HepG2 (cell line): Measurements from ENCODE around the gene HPD. TPM values are rescaled to one million over a fixed set of nuclear protein-coding genes. Genes with fewer than 3 reads are reported as not detected.

Experiments
- CENPT ChIP-seq: sonication (generic); formaldehyde crosslinking; IDR thresholded peaks from 2 replicates; pipeline ENCODE4 v1.8.0; 2022; ENCODE audit warnings: low read depth, mild to moderate bottlenecking, moderate library complexity, missing genetic modification reagents
- FOXA3 ChIP-seq: IDR thresholded peaks from 2 replicates; pipeline ENCODE4 v1.6.1; 2016; ENCODE audit warnings: missing genetic modification reagents, missing compliant biosample characterization
- JARID2 ChIP-seq: sonication (generic); formaldehyde crosslinking; IDR thresholded peaks from 2 replicates; pipeline ENCODE4 v1.8.1; 2023; ENCODE audit warnings: missing genetic modification reagents, inconsistent platforms; ENCODE audit not compliant: insufficient replicate concordance
- KLF16 ChIP-seq, 2 experiments: sonication (generic) in 1 of 2; formaldehyde crosslinking in 1 of 2; IDR thresholded peaks; 2 replicates each; pipeline versions ENCODE4 v1.6.1 to v1.8.0; 2016 to 2023; ENCODE audit warnings: missing genetic modification reagents in 2 of 2, missing compliant biosample characterization in 1 of 2
- PHB2 ChIP-seq: fragments of 450-650 bp; IDR thresholded peaks from 2 replicates; pipeline ENCODE4 v1.6.1; 2018; ENCODE audit not compliant: partially characterized antibody
- PHF8 ChIP-seq: sonication (generic); formaldehyde crosslinking; IDR thresholded peaks from 2 replicates; pipeline ENCODE4 v1.5.0; 2020; ENCODE audit warnings: missing genetic modification reagents
- PPARG ChIP-seq: conservative IDR thresholded peaks from 2 replicates; pipeline ENCODE4 v1.6.1; 2016; ENCODE audit warnings: missing biosample characterization, missing genetic modification reagents
- RXRA ChIP-seq: sonication (generic); formaldehyde crosslinking; IDR thresholded peaks from 2 replicates; pipeline ENCODE4 v1.5.1; 2020; ENCODE audit warnings: missing genetic modification reagents
- SKI ChIP-seq: fragments of 450-650 bp; IDR thresholded peaks from one replicate; pipeline ENCODE4 v1.6.1; 2018; ENCODE audit warnings: mild to moderate bottlenecking; ENCODE audit not compliant: partially characterized antibody
- SNAPC2 ChIP-seq: sonication (generic); formaldehyde crosslinking; IDR thresholded peaks from 2 replicates; pipeline ENCODE4 v1.8.1; 2022; ENCODE audit warnings: mild to moderate bottlenecking, missing genetic modification reagents
- SOX13 ChIP-seq, 3 experiments: fragments of 450-650 bp in 1 of 3; sonication (generic) in 1 of 3; formaldehyde crosslinking in 1 of 3; IDR thresholded peaks in 2 of 3; conservative IDR thresholded peaks in 1 of 3; 2 replicates each; pipeline versions ENCODE4 v1.5.0 to v1.6.1; 2016 to 2020; ENCODE audit warnings: antibody characterized with exemption in 1 of 3, mild to moderate bottlenecking in 1 of 3, missing compliant biosample characterization in 1 of 3, missing genetic modification reagents in 1 of 3, moderate library complexity in 1 of 3
- ZNF160 ChIP-seq: sonication (generic); formaldehyde crosslinking; IDR thresholded peaks from 2 replicates; pipeline ENCODE4 v1.8.0; 2022; ENCODE audit warnings: mild to moderate bottlenecking, inconsistent platforms, missing genetic modification reagents
- ZNF232 ChIP-seq: sonication (generic); formaldehyde crosslinking; IDR thresholded peaks from 2 replicates; pipeline ENCODE4 v1.4.0; 2020; ENCODE audit warnings: missing genetic modification reagents, borderline replicate concordance
- ZNF234 ChIP-seq: sonication (generic); formaldehyde crosslinking; conservative IDR thresholded peaks from 2 replicates; pipeline ENCODE4 v1.5.1; 2020; ENCODE audit warnings: mild to moderate bottlenecking, missing genetic modification reagents
- ZNF274 ChIP-seq: sonication (generic); formaldehyde crosslinking; IDR thresholded peaks from 2 replicates; pipeline ENCODE4 v1.5.1; 2020; ENCODE audit warnings: mild to moderate bottlenecking, missing genetic modification reagents
- ZNF564 ChIP-seq: sonication (generic); formaldehyde crosslinking; IDR thresholded peaks from 2 replicates; pipeline ENCODE4 v1.8.1; 2023; ENCODE audit warnings: mild to moderate bottlenecking, missing genetic modification reagents
- ZNF607 ChIP-seq: sonication (generic); formaldehyde crosslinking; IDR thresholded peaks from 2 replicates; pipeline ENCODE4 v1.5.1; 2020; ENCODE audit warnings: missing genetic modification reagents, mild to moderate bottlenecking, borderline replicate concordance
- ZNF850 ChIP-seq: sonication (generic); formaldehyde crosslinking; conservative IDR thresholded peaks from 2 replicates; pipeline ENCODE4 v1.9.0; 2021; ENCODE audit warnings: mild to moderate bottlenecking, missing genetic modification reagents
- polyA plus RNA-seq, 8 experiments: library from polyadenylated mRNA; depleted of rRNA in 3 of 8; stranded (reverse) in 7 of 8; unstranded in 1 of 8; fragments of >200 nt; fragmentation: Illumina TruSeq in 4 of 8; extraction: Trizol in 4 of 8; gene quantifications; 2 replicates each; pipeline versions ENCODE4 v1.2.1 to v1.2.3, GENCODE V29; 2011 to 2016; ENCODE audit warnings: low read depth in 4 of 8, missing spikeins in 1 of 8, mixed read lengths in 1 of 8; ENCODE audit not compliant: insufficient read depth in 1 of 8
- total RNA-seq, 5 experiments: library from RNA; depleted of rRNA; stranded (reverse); fragments of >200 nt; fragmentation: Illumina TruSeq; extraction: Trizol; gene quantifications; 2 replicates each; pipeline ENCODE4 v1.2.3, GENCODE V29; 2016; ENCODE audit warnings: low read depth in 1 of 5
- TF ChIP-seq, protein P1 (sequence below): IDR thresholded peaks from 2 replicates; pipeline ENCODE4 v1.6.1; 2012; ENCODE audit warnings: inconsistent platforms
- TF ChIP-seq, protein P2 (sequence below): sonication (generic); formaldehyde crosslinking; IDR thresholded peaks from 2 replicates; pipeline ENCODE4 v1.4.0; 2020; ENCODE audit warnings: missing genetic modification reagents
- TF ChIP-seq, protein P3 (sequence below): IDR thresholded peaks from 2 replicates; pipeline ENCODE4 v1.6.1; 2016; ENCODE audit warnings: missing biosample characterization, missing genetic modification reagents, low read depth
- TF ChIP-seq, protein P4 (sequence below): sonication (generic); formaldehyde crosslinking; IDR thresholded peaks from 2 replicates; pipeline ENCODE4 v1.4.0; 2020; ENCODE audit warnings: mild to moderate bottlenecking, missing genetic modification reagents
- TF ChIP-seq, protein P5 (sequence below), 2 experiments: sonication (generic) in 1 of 2; formaldehyde crosslinking in 1 of 2; IDR thresholded peaks; 2 replicates each; pipeline versions ENCODE4 v1.4.0 to v1.6.1; 2018 to 2020; ENCODE audit warnings: missing genetic modification reagents in 2 of 2, borderline replicate concordance in 1 of 2, low read depth in 1 of 2, mild to moderate bottlenecking in 1 of 2, missing biosample characterization in 1 of 2

Gene HPD
- total and polyA plus RNA-seq, 2 of the 13 experiments (the other 11 are each of a cell fraction or from before 2014, with no cell fraction given) = 120 to 195 TPM

DNA sequence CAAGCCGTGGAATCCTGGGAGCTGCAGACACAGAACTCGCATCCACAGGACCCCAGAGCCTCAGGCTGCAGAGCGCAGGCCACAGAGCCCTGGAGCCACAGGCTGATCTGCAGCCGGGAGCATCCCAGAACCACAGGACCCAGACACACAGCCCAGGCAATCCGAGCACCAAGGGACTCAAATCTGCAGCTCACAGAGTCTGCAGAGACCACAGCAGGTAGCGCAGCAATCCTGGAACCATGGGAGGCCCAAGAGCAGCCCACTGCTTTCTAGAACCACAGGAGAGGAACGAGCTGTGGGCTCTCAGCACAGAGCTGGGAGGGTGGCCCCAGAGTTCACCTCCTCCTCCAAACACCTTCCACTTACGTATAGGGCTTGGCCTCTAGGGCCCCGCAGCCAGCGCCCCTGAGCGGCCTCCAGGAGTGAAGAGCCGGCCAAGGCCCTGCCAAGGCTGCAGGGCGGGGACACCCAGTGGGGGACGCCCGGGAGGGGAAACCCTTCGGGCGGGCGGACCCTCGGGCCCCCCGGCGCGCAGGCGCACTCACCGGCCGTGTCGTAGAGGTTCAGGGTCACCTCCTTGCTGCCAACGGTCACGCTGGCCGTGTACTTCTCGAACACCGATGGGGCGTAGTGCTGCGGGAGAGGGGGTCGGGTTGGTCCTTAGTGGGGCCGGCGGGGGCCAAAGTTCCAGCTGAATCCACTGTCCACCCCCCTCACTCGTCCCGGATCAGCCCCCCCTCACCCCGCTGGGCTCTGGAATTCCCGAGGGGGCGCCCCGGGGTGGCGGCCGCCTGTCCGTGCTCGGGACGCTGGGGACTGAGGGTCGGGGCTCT is 65.8 kb downstream of the HPD start (continued):
- TF ChIP-seq ZNF607 (peak; percentile 14; the same call in 1 of the 2 replicates), FOXA3 (CRISPR knock-in tag) (0 out of 2 replicates have a peak, but pooled peaks have one; percentile 7), PPARG (CRISPR knock-in tag) (0 out of 2 replicates have a peak, but pooled peaks have one; percentile 19), RXRA (CRISPR knock-in tag) (peak; percentile 39; the same call in 1 of the 2 replicates), ZNF274 (no peak), JARID2 (no peak), ZNF232 (CRISPR knock-in tag) (0 out of 2 replicates have a peak, but pooled peaks have one; percentile 7), ZNF160 (CRISPR knock-in tag) (no peak), SKI (no peak), PHF8 (CRISPR knock-in tag) (0 out of 2 replicates have a peak, but pooled peaks have one; percentile 48), CENPT (CRISPR knock-in tag) (no peak), PHB2 (no peak), SOX13 (IDR thresholded peaks at IDR 0.05) (no peak), SOX13 (CRISPR knock-in tag; conservative IDR thresholded peaks at IDR 0.05 in 1 of 2, IDR thresholded peaks at IDR 0.05 in 1 of 2) (peak in 1 of 2 experiments; percentile 22; a peak in 1 of 4 replicates), ZNF234 (0 out of 2 replicates have a peak, but pooled peaks have one; percentile 40), ZNF564 (CRISPR knock-in tag) (0 out of 2 replicates have a peak, but pooled peaks have one; percentile 38), KLF16 (CRISPR knock-in tag; IDR thresholded peaks at IDR 0.05) (0 out of 4 replicates have a peak, but pooled peaks of 1 of the 2 experiments have one; percentile 18), SNAPC2 (CRISPR knock-in tag) (no peak), ZNF850 (no peak)
- TF ChIP-seq, protein P1, sequence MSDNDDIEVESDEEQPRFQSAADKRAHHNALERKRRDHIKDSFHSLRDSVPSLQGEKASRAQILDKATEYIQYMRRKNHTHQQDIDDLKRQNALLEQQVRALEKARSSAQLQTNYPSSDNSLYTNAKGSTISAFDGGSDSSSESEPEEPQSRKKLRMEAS = no peak
- TF ChIP-seq, protein P2, sequence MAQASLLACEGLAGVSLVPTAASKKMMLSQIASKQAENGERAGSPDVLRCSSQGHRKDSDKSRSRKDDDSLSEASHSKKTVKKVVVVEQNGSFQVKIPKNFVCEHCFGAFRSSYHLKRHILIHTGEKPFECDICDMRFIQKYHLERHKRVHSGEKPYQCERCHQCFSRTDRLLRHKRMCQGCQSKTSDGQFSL (CRISPR knock-in tag) = no peak
- TF ChIP-seq, protein P3, sequence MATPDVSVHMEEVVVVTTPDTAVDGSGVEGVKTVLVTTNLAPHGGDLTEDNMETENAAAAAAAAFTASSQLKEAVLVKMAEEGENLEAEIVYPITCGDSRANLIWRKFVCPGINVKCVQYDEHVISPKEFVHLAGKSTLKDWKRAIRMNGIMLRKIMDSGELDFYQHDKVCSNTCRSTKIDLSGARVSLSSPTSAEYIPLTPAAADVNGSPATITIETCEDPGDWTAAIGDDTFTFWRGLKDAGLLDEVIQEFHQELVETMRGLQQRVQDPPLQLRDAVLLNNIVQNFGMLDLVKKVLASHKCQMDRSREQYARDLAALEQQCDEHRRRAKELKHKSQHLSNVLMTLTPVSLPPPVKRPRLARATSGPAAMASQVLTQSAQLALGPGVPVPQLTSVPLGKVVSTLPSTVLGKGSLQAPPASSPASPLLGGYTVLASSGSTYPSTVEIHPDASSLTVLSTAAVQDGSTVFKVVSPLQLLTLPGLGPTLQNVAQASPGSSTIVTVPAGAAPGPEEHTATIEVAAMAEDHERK (CRISPR knock-in tag) = no peak
- TF ChIP-seq, protein P4, sequence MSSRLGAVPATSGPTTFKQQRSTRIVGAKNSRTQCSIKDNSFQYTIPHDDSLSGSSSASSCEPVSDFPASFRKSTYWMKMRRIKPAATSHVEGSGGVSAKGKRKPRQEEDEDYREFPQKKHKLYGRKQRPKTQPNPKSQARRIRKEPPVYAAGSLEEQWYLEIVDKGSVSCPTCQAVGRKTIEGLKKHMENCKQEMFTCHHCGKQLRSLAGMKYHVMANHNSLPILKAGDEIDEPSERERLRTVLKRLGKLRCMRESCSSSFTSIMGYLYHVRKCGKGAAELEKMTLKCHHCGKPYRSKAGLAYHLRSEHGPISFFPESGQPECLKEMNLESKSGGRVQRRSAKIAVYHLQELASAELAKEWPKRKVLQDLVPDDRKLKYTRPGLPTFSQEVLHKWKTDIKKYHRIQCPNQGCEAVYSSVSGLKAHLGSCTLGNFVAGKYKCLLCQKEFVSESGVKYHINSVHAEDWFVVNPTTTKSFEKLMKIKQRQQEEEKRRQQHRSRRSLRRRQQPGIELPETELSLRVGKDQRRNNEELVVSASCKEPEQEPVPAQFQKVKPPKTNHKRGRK (CRISPR knock-in tag) = no peak
- TF ChIP-seq, protein P5, sequence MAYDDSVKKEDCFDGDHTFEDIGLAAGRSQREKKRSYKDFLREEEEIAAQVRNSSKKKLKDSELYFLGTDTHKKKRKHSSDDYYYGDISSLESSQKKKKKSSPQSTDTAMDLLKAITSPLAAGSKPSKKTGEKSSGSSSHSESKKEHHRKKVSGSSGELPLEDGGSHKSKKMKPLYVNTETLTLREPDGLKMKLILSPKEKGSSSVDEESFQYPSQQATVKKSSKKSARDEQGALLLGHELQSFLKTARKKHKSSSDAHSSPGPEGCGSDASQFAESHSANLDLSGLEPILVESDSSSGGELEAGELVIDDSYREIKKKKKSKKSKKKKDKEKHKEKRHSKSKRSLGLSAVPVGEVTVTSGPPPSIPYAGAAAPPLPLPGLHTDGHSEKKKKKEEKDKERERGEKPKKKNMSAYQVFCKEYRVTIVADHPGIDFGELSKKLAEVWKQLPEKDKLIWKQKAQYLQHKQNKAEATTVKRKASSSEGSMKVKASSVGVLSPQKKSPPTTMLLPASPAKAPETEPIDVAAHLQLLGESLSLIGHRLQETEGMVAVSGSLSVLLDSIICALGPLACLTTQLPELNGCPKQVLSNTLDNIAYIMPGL (CRISPR knock-in tag; IDR thresholded peaks at IDR 0.05; ENCODE audit: borderline replicate concordance in 1 of 2, low read depth in 1 of 2) = 0 out of 4 replicates have a peak, but pooled peaks of 1 of the 2 experiments have one; percentile 23
